OCI-LY3 (cell line): ENCODE results near the gene CEP55.

Source experiments
- H2AFZ ChIP-seq: fragments of 200-600, 300-600 bp; shearing (Covaris generic); 2 replicates; pipeline ENCODE4 v1.6.0; 2014; ENCODE audit warnings: antibody characterized with exemption, low read depth, low read length
- H3K27ac ChIP-seq: fragments of 200-600, 300-600 bp; sonication (generic); 2 replicates; pipeline ENCODE4 v1.5.1; 2014; ENCODE audit warnings: mild to moderate bottlenecking, low read length, moderate library complexity, mixed read lengths
- H3K27me3 ChIP-seq: fragments of 200-600, 300-600 bp; sonication (generic); 2 replicates; pipeline ENCODE4 v1.6.1; 2014; ENCODE audit warnings: low read depth, low read length, mixed read lengths
- H3K36me3 ChIP-seq: fragments of 200-600, 300-600 bp; sonication (generic); replicated peaks from 2 replicates; pipeline ENCODE3; 2014; ENCODE audit warnings: low read depth, low read length, mixed read lengths
- H3K4me1 ChIP-seq: fragments of 300-600, 200-600 bp; sonication (generic); 2 replicates; pipeline ENCODE4 v1.6.1; 2014; ENCODE audit warnings: low read length, mixed read lengths
- H3K4me2 ChIP-seq: fragments of 200-600, 300-600 bp; sonication (generic); 2 replicates; pipeline ENCODE4 v1.6.1; 2014; ENCODE audit warnings: low read length, mixed read lengths
- H3K4me3 ChIP-seq: fragments of 300-600, 200-600 bp; sonication (generic); 2 replicates; pipeline ENCODE4 v1.5.1; 2014; ENCODE audit warnings: antibody characterized with exemption, mild to moderate bottlenecking, low read length, moderate library complexity
- H3K79me2 ChIP-seq: fragments of 300-600, 200-600 bp; shearing (Covaris generic); 2 replicates; pipeline ENCODE4 v1.6.1; 2014; ENCODE audit warnings: mild to moderate bottlenecking, low read length, mixed read lengths
- H3K9ac ChIP-seq: fragments of 300-600, 200-600 bp; shearing (Covaris generic); 2 replicates; pipeline ENCODE4 v1.6.0; 2014; ENCODE audit warnings: mild to moderate bottlenecking, low read length, moderate library complexity
- H3K9me3 ChIP-seq: fragments of 200-600, 300-600 bp; shearing (Covaris generic); 2 replicates; pipeline ENCODE4 v1.6.1; 2014; ENCODE audit warnings: low read length, mixed read lengths; ENCODE audit not compliant: insufficient read depth
- H4K20me1 ChIP-seq: fragments of 200-600, 300-600 bp; sonication (generic); 2 replicates; pipeline ENCODE4 v1.6.1; 2016; ENCODE audit warnings: low read length, mixed read lengths; ENCODE audit not compliant: insufficient read depth
- CTCF ChIP-seq: fragments of 200-600, 300-600 bp; sonication (generic); IDR thresholded peaks from 2 replicates; pipeline ENCODE4 v1.5.1; 2014; ENCODE audit warnings: antibody characterized with exemption, low read length, low read depth
- EZH2phosphoT487 ChIP-seq: fragments of 200-600 bp; shearing (Covaris generic); IDR thresholded peaks from 2 replicates; pipeline ENCODE4 v1.6.1; 2018; ENCODE audit warnings: antibody characterized with exemption, mixed run types, low read depth

Gene CEP55

GRCh38 chr10:93452143-93452542, 44.3 kb upstream of the CEP55 start:
- H3K9me3 ChIP-seq: no peaks in the 10 kb centered on the region
- H3K4me3 ChIP-seq: no peak overlapping the region
- TF ChIP-seq EZH2phosphoT487 (no peak), CTCF (no peak)
- H3K9ac ChIP-seq: no peak overlapping the region
- H3K27me3 ChIP-seq: no peaks in the 10 kb centered on the region
- H2AFZ ChIP-seq: no peak overlapping the region
- H4K20me1 ChIP-seq: no peaks in the 10 kb centered on the region
- H3K27ac ChIP-seq: no peak overlapping the region
- H3K4me1 ChIP-seq: no peaks in the 10 kb centered on the region
- H3K4me2 ChIP-seq: no peak overlapping the region
- H3K36me3 ChIP-seq: no peaks in the 10 kb centered on the region
- H3K79me2 ChIP-seq: no peaks in the 10 kb centered on the region

GRCh38 chr10:93454146-93454545, 42.3 kb upstream of the CEP55 start:
- H3K36me3 ChIP-seq: no peaks in the 10 kb centered on the region
- H3K27ac ChIP-seq: no peak overlapping the region
- H3K79me2 ChIP-seq: no peaks in the 10 kb centered on the region

GRCh38 chr10:93454736-93455135, 41.7 kb upstream of the CEP55 start:
- H3K4me3 ChIP-seq: no peak overlapping the region
- H3K9ac ChIP-seq: no peak overlapping the region
- H3K4me1 ChIP-seq: no peaks in the 10 kb centered on the region
- no peaks in the 10 kb centered on the region for H3K27me3 ChIP-seq
- no peaks in the 10 kb centered on the region for H4K20me1 ChIP-seq
- TF ChIP-seq EZH2phosphoT487 (no peak), CTCF (no peak)
- H3K27ac ChIP-seq: no peak overlapping the region
- H3K9me3 ChIP-seq: no peaks in the 10 kb centered on the region
- H2AFZ ChIP-seq: no peak overlapping the region
- no peak overlapping the region for H3K4me2 ChIP-seq
- no peaks in the 10 kb centered on the region for H3K79me2 ChIP-seq
- H3K36me3 ChIP-seq: no peaks in the 10 kb centered on the region

More at GRCh38 chr10:93454146-93454545, 42.3 kb upstream of the CEP55 start:
- no peaks in the 10 kb centered on the region for H4K20me1 ChIP-seq
- H3K9me3 ChIP-seq: no peaks in the 10 kb centered on the region
- H3K9ac ChIP-seq: no peak overlapping the region
- no peaks in the 10 kb centered on the region for H3K4me1 ChIP-seq
- no peaks in the 10 kb centered on the region for H3K27me3 ChIP-seq
- no peak for TF ChIP-seq CTCF
- no peak for TF ChIP-seq EZH2phosphoT487
- H3K4me2 ChIP-seq: no peak overlapping the region
- no peak overlapping the region for H2AFZ ChIP-seq
- no peak overlapping the region for H3K4me3 ChIP-seq

GRCh38 chr10:93456480-93456879, 39.9 kb upstream of the CEP55 start:
- no peak overlapping the region for H3K4me3 ChIP-seq
- no peaks in the 10 kb centered on the region for H3K36me3 ChIP-seq
- H3K4me1 ChIP-seq: no peaks in the 10 kb centered on the region
- no peaks in the 10 kb centered on the region for H3K79me2 ChIP-seq
- no peak for TF ChIP-seq CTCF
- TF ChIP-seq EZH2phosphoT487: no peak
- no peak overlapping the region for H2AFZ ChIP-seq
- H3K9ac ChIP-seq: no peak overlapping the region
- H3K9me3 ChIP-seq: no peaks in the 10 kb centered on the region
- no peak overlapping the region for H3K27ac ChIP-seq
- H3K4me2 ChIP-seq: no peak overlapping the region
- no peaks in the 10 kb centered on the region for H3K27me3 ChIP-seq
- H4K20me1 ChIP-seq: no peaks in the 10 kb centered on the region
